ENCODE results near the gene EIPR1. TPM values are rescaled to one million over a fixed set of nuclear protein-coding genes. Genes with fewer than 3 reads are reported as not detected.

Gene EIPR1
- total and polyA plus RNA-seq, 10 of the 15 experiments (the other 5 are each of a cell fraction or from before 2014, with no cell fraction given): 23.6 to 61.2 (median 42.2) TPM

DNA sequence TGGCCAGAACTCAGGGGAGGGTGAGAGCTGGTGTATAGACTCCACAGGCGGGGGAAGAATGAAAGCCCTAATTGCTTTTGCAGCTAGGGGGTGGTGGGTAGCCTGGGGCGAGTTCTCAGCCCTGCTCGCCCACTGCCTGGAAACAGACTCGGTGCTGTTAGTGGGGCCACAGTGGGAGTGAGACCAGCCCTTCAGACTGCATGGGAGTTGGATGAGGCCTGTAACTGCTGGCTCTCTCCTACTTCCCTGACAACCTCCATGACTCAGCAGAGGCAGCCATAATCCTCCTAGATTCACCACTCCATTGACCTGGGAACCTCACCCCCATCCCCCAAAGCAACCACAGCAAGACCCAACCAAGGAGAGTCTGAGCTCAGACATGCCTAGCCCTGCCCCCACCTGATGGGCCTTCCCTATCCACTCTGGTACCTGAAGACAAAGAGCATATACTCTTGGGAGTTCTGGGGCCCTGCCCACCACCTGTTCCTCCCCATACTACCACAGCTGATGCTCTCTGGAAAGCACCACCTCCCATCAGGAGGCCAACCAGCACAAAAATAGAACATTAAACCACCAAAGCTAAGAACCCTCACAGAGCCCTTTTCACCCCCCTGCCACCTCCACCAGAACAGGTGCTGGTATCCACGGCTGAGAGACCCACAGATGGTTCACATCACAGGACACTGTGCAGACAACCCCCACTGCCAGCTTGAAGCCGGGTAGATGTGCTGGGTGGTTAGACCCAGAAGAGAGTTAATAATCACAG lies 226.3 kb downstream of the EIPR1 start (continued):
- no peak for TF ChIP-seq STAT3 (IDR thresholded peaks at IDR 0.05; ENCODE audit: low read depth, low read length)
- no peak for TF ChIP-seq FOXK2 (IDR thresholded peaks at IDR 0.05)
- TF ChIP-seq SKIL (IDR thresholded peaks at IDR 0.05; ENCODE audit: low read depth, poor library complexity, severe bottlenecking): no peak
- TF ChIP-seq, protein P1, sequence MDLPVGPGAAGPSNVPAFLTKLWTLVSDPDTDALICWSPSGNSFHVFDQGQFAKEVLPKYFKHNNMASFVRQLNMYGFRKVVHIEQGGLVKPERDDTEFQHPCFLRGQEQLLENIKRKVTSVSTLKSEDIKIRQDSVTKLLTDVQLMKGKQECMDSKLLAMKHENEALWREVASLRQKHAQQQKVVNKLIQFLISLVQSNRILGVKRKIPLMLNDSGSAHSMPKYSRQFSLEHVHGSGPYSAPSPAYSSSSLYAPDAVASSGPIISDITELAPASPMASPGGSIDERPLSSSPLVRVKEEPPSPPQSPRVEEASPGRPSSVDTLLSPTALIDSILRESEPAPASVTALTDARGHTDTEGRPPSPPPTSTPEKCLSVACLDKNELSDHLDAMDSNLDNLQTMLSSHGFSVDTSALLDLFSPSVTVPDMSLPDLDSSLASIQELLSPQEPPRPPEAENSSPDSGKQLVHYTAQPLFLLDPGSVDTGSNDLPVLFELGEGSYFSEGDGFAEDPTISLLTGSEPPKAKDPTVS (IDR thresholded peaks at IDR 0.05; ENCODE audit: low read depth, low read length): no peak
- TF ChIP-seq NR2C2 (IDR thresholded peaks at IDR 0.05; ENCODE audit: borderline replicate concordance, control insufficient read depth, insufficient read length, low read depth): no peak
- no peak for TF ChIP-seq STAT1 (conservative IDR thresholded peaks at IDR 0.05)
- no peak for TF ChIP-seq ZBED1 (IDR thresholded peaks at IDR 0.05; ENCODE audit: borderline replicate concordance)
- no peak for TF ChIP-seq POLR2A (IDR thresholded peaks at IDR 0.05; ENCODE audit: low read depth, low read length)
- TF ChIP-seq MYC (IDR thresholded peaks at IDR 0.05; ENCODE audit: insufficient read depth, insufficient read length, insufficient replicate concordance, low read length, severe bottlenecking): no peak
- no peak for TF ChIP-seq SMARCA5 (IDR thresholded peaks at IDR 0.05)
- no peak for TF ChIP-seq NR2C1 (IDR thresholded peaks at IDR 0.05)
- TF ChIP-seq ZBTB40 (IDR thresholded peaks at IDR 0.05; ENCODE audit: borderline replicate concordance): no peak
- TF ChIP-seq, protein P2, sequence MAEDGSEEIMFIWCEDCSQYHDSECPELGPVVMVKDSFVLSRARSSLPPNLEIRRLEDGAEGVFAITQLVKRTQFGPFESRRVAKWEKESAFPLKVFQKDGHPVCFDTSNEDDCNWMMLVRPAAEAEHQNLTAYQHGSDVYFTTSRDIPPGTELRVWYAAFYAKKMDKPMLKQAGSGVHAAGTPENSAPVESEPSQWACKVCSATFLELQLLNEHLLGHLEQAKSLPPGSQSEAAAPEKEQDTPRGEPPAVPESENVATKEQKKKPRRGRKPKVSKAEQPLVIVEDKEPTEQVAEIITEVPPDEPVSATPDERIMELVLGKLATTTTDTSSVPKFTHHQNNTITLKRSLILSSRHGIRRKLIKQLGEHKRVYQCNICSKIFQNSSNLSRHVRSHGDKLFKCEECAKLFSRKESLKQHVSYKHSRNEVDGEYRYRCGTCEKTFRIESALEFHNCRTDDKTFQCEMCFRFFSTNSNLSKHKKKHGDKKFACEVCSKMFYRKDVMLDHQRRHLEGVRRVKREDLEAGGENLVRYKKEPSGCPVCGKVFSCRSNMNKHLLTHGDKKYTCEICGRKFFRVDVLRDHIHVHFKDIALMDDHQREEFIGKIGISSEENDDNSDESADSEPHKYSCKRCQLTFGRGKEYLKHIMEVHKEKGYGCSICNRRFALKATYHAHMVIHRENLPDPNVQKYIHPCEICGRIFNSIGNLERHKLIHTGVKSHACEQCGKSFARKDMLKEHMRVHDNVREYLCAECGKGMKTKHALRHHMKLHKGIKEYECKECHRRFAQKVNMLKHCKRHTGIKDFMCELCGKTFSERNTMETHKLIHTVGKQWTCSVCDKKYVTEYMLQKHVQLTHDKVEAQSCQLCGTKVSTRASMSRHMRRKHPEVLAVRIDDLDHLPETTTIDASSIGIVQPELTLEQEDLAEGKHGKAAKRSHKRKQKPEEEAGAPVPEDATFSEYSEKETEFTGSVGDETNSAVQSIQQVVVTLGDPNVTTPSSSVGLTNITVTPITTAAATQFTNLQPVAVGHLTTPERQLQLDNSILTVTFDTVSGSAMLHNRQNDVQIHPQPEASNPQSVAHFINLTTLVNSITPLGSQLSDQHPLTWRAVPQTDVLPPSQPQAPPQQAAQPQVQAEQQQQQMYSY (CRISPR knock-in tag; IDR thresholded peaks at IDR 0.05): no peak
- TF ChIP-seq ZNF622 (IDR thresholded peaks at IDR 0.05): no peak
- TF ChIP-seq POLR2AphosphoS2 (IDR thresholded peaks at IDR 0.05; ENCODE audit: low read depth, low read length): no peak
- TF ChIP-seq CBX5 (IDR thresholded peaks at IDR 0.05; ENCODE audit: low read depth): no peak
- no peak for TF ChIP-seq SUPT20H (IDR thresholded peaks at IDR 0.05; ENCODE audit: borderline replicate concordance, control insufficient read depth, low read depth, low read length)
- TF ChIP-seq DPF2 (IDR thresholded peaks at IDR 0.05): no peak
- no peak for TF ChIP-seq EZH2 (IDR thresholded peaks at IDR 0.05; ENCODE audit: borderline replicate concordance, control insufficient read depth, low read depth, low read length)
